Esophagus muscularis mucosa (tissue), 4 donors: Measurements from ENCODE around the gene ABHD8.

Experiments used
- EP300 ChIP-seq: sonication (generic); formaldehyde crosslinking; IDR thresholded peaks from one replicate; pipeline ENCODE4 v1.6.1; 2017; ENCODE audit warnings: antibody characterized with exemption
- POLR2A ChIP-seq: fragments of 450-650 bp; IDR thresholded peaks from one replicate; pipeline ENCODE4 v1.6.1; 2017; ENCODE audit warnings: antibody characterized with exemption, moderate library complexity, mild to moderate bottlenecking, low read depth
- TF ChIP-seq, protein P1 (sequence below), 3 experiments: fragments of 200-600 bp in 2 of 3; fragments of 450-650 bp in 1 of 3; sonication (generic) in 2 of 3; IDR thresholded peaks; one replicate each; pipeline ENCODE4 v1.5.1; 2017 to 2019; ENCODE audit warnings: antibody characterized with exemption in 3 of 3, mild to moderate bottlenecking in 2 of 3, moderate library complexity in 1 of 3

GRCh38 chr19:17325133-17325532, 21.9 kb upstream of the ABHD8 start:
- TF ChIP-seq POLR2A = no peak
- TF ChIP-seq, protein P1, sequence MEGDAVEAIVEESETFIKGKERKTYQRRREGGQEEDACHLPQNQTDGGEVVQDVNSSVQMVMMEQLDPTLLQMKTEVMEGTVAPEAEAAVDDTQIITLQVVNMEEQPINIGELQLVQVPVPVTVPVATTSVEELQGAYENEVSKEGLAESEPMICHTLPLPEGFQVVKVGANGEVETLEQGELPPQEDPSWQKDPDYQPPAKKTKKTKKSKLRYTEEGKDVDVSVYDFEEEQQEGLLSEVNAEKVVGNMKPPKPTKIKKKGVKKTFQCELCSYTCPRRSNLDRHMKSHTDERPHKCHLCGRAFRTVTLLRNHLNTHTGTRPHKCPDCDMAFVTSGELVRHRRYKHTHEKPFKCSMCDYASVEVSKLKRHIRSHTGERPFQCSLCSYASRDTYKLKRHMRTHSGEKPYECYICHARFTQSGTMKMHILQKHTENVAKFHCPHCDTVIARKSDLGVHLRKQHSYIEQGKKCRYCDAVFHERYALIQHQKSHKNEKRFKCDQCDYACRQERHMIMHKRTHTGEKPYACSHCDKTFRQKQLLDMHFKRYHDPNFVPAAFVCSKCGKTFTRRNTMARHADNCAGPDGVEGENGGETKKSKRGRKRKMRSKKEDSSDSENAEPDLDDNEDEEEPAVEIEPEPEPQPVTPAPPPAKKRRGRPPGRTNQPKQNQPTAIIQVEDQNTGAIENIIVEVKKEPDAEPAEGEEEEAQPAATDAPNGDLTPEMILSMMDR (IDR thresholded peaks at IDR 0.05) = no peak
- TF ChIP-seq EP300 = no peak
